Measurements from ENCODE around the gene FAM156B.
"Not testable (repeated sequence)": the region's sequence is repeated elsewhere in the genome, so short reads cannot be mapped to it uniquely, and the experiment has no call there.

Gene FAM156B

DNA sequence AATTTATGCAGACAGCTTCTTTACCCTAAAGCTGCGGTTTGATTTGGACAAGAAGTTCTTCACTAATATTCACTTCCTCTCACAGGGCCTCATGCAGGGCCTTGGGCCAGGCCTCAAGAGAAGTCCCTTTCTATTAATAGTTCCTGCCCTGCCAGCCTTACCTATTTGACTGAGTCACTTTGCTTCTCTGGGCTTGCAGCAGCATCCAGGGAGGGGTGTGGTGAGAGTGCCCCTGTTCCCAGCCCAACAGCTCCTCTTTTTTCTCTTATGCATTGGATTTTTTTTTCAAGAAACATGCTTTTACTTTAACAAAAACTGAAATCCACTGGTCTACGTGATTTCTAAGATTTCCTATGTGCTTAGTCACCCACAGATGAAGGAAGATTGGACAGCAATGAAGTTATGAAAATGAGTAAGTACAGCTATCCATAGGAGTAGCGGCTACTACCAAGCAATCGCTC, 26.7 kb downstream of the FAM156B start:
- DNase-seq (ENCODE audit: low read depth in 2 of 3, low spot score in 2 of 3) = no peak

DNA sequence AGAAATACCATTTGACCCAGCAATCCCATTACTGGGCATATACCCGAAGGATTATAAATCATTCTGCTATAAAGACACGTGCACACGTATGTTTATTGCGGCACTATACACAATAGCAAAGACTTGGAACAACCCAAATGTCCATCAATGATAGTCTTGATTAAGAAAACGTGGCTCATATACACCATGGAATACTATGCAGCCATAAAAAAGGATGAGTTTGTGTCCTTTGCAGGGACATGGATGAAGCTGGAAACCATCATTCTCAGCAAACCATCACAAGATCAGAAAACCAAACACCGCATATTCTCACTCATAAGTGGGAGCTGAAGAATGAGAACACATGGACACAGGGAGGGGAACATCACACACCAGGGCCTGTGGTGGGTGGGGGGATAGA, 33.1 kb downstream of the FAM156B start:
- not testable (repeated sequence) for DNase-seq (ENCODE audit: low read depth in 2 of 3, low spot score in 2 of 3)

DNA sequence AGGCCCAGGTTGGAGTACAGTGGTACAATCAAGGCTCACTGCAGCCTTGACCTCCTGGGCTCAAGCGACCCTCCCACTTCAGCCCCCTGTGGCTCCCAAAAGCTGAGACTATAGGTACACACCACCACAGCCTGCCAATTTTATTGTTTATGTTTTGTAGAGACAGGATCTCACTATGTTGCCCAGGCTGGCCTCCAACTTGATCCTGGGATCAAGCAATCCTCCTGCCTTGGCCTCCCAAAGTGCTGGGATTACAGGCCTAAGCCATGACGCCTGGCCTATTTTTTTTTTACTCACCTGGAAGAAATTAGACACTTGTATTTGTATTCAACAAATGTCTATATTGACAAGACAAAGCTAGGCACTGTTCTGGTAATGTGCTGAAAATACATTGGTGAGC, 36.1 kb downstream of the FAM156B start:
- no peak for DNase-seq (ENCODE audit: low read depth in 2 of 3, low spot score in 2 of 3)

DNA sequence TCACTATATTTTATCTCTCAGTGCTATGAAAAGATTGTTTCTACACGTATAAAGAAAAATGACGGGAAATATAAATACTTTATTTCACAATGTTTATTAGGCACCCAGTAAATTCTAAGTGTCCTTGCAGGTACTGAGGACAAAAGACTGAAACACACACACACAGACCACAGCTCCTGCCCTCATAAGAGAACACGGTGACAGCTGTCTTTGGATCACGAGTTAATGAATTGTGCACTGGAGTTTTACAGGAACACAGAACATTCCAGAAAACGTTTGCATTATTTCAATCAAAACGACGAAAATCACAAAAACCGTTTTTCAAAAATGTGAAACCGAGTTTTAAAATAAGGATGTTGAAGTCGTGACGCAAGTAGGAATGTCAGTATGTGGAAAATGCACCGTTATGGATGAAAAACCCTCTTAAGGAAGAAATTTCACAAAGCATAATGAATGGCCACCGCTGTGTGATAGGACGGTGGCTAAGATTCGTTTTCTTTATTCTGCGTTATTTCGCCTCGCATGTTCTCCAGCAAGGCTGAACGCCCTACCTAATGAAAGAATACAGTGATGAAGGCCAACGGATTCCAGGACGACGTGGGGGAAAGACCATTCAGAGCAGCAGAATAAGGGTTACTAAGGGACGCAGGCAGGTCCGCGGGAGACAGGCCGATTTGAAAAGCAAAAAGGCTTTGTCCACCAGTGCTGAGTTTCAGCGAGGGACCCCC, 37.0 kb downstream of the FAM156B start:
- no peak for DNase-seq (ENCODE audit: low read depth in 2 of 3, low spot score in 2 of 3)

DNA sequence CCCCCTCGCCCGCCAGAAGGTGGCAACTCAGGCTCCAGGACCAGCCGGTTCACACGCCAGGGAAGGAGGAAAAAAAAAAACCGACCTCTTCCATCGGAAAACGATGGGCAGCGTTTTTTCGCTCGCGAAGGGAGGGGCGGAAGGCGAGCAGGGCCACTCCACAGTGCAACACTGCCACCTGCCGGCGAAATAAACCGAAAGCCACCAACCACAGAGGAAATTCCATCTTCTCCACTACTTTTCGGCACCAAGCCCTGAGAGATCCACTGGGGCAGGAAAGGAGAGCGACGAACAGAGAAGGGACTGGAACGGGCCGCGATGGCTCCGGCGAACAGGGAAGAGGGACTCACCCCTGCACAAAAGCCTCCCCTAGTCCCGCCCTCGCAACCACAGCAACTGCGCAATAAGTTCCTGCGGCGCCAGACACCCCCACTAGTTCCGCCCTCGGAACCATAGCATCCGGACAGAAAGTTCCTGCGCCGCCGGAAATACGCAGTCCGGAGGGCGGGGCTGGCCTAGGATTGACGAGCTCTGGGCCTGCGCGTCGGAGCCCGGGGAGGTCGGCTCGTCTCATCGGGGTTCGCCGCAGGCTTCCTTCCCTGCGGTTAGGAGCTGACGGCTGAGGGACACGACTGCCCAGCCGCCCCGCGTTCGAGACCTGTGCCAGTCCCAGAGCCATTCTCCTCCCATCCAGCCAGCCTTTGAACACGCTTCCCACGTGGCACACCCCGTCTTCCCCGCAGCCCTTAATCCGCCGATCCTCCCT, 37.8 kb downstream of the FAM156B start:
- DNase-seq (ENCODE audit: low read depth in 2 of 3, low spot score in 2 of 3) = peak; percentile 92 to 99 (median 93)

DNA sequence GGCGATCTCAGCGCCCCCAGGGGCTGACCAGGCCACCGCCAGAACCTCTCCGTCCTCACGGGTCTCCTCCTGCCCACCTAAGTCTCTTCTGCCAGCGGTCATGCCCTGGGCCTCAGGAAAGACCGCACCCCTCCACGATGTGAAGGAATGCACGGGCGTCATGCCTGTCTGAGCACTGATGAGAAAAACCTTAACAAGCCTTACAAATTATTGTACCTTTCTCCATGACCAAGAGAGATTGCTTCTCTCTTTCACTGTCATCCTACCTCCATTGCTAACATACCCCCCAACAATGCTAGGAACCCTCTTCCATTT, 38.3 kb downstream of the FAM156B start:
- DNase-seq (ENCODE audit: low read depth in 2 of 3, low spot score in 2 of 3) = not testable (repeated sequence)

DNA sequence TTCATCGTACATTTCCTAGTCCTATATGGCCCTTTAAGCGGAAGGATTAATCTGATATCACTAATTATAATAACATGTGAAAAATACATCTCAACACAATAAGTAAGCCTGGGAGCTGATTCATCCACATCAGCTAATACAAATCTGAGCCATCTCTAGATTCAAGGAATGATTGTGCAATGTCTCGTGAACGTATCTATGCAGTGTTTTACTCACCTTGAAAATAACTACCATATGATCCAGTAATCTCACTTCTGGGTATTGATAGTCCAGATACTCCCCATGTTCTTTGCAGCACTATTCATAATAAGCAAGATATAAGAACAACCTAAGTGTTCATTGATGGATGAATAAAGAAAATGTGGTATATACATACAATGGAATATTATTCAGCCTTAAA, 43.6 kb downstream of the FAM156B start:
- DNase-seq (ENCODE audit: low read depth in 2 of 3, low spot score in 2 of 3) = not testable (repeated sequence)

DNA sequence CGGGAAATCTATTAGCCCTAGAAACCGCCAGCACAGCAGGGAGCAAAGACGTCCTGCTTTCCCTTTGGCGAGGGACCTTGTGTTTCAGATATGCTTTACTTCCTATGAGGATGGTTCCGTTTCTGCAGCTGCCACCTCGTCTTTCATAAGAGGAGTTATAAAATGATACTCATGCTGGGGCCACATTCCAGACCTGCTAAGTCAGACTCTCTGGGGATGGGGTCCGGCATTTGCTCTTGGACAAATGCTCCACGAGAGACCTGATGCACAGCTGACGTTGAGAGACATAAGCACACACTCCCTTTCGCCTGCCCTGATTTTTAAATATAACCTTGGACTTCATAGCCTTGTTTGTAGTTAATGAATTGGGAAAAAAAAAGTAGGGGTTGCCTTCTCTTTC, 44.6 kb downstream of the FAM156B start:
- DNase-seq (ENCODE audit: low read depth in 2 of 3, low spot score in 2 of 3) = not testable (repeated sequence)

DNA sequence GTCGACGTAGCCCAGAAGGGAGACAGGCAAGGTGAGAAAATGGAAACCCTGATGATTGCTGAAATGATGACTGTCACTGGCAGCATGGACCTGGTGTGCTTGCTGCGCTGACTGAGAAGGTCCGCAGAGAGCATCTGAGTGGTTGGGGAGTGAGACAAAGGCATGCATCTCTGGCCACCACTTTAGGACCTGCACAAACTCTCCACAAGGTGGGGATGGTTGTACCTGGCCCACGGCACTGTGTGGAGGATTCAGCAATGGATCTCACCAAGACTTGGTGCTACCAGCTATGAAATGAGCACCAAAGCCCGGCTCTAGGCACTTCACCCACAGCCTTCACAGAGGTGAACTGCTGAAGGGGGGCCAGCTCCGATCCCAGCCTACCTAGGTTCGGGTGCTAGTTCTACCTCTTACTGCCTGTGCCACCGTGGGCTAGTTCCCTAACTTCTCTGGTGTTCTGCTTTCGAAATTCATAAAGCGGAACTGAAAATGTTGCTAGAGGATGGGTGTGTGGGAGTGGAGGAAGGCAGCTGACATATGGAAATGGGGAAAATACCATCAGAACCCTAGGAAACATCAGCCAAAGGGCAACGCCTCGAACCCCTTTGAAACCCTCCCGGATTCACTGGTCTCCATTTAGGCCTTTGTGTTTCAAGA, 48.8 kb downstream of the FAM156B start:
- not testable (repeated sequence) for DNase-seq (ENCODE audit: low read depth in 2 of 3, low spot score in 2 of 3)

DNA sequence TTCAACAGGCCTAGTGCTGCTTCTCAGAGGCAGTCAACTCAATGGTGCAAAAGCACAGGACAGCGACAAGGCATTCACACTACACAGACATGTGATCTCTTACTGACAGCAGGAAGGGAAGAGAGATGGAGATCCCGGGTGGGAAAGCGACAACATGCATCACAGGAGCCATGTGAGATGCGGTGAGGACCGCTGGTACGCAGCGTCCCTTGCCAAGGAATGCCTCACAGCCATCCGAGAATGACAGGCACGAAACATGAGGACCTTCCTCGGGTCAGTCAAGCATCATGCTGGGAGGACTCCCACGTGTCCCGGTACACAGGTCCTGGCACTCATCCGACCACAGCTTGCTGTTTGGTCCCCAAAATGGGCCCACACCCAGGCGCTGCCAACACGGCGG, 50.4 kb downstream of the FAM156B start:
- DNase-seq (ENCODE audit: low read depth in 2 of 3, low spot score in 2 of 3) = not testable (repeated sequence)

DNA sequence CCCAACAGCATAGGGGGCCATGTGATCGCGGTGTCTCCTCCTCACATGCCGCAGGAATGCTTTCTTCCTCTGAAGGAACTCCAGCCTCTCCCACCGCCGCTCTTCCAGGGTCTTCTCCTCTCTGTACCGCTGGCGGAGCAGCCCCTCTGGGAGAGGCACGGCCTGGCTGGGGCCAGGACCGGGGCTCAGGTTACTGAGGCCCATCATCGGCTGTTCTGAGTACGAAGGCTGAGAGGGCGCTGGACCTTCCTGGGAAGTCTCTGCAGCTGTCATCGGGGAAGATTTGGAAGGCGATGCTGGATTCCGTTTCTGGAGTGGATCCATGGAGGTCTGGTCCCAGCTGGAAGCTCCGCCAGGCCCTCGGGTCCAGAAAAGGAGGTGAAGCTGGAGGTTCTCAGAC, 51.1 kb downstream of the FAM156B start:
- DNase-seq (ENCODE audit: low read depth in 2 of 3, low spot score in 2 of 3) = not testable (repeated sequence)

DNA sequence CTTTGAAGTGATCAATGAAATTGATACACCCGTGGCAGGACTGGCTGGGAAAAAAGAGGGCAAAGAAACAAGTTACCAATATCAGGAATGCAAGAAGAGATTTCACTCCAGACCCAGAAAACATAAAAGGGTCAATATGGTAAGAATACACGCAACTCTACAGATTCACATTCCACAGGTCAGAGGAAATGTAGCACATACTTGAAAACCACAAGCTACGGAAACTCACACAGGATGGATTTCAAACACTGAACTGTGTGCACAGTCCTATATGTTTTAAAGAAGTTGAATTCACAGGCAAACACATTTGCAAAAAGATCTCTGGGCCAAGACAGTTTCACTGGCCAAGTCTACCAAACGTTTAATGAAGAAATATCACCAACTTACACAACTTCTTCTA, 52.2 kb downstream of the FAM156B start:
- not testable (repeated sequence) for DNase-seq (ENCODE audit: low read depth in 2 of 3, low spot score in 2 of 3)

DNA sequence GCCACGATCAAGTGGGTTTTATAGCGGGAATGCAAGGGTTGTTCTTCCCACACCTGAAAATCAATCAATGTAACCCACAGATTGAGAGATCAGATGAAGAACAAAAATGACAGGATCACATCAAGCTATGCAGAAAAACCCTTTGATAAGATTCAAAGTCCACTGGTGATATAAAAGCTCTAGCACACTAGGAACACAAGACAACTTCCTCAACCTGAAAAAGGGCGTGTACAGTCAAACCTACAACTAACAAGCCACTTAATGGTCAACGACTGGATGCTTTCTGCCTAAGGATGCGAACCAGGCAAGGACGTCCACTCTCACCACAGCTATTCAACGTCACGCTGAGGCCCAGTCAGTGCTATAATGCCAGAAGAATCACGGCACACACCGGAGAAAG, 52.8 kb downstream of the FAM156B start:
- not testable (repeated sequence) for DNase-seq (ENCODE audit: low read depth in 2 of 3, low spot score in 2 of 3)

Measured in activated CD8-positive, alpha-beta memory T cell treated with anti-CD3 and anti-CD28 coated beads for 48 hours (primary cell).